GM23248 (cell line): ENCODE results near the gene NTNG2.

ENCODE experiments used
- EZH2 ChIP-seq: fragments of 200-600 bp; sonication (generic); IDR thresholded peaks from 2 replicates; pipeline ENCODE4 v1.6.1; 2018; ENCODE audit warnings: antibody characterized with exemption, mild to moderate bottlenecking; ENCODE audit not compliant: insufficient read depth, poor library complexity, severe bottlenecking
- EZH2phosphoT487 ChIP-seq: fragments of 200-600 bp; sonication (generic); IDR thresholded peaks from 2 replicates; pipeline ENCODE4 v1.6.1; 2018; ENCODE audit warnings: antibody characterized with exemption, moderate library complexity, mild to moderate bottlenecking, low read depth; ENCODE audit not compliant: insufficient read depth

DNA sequence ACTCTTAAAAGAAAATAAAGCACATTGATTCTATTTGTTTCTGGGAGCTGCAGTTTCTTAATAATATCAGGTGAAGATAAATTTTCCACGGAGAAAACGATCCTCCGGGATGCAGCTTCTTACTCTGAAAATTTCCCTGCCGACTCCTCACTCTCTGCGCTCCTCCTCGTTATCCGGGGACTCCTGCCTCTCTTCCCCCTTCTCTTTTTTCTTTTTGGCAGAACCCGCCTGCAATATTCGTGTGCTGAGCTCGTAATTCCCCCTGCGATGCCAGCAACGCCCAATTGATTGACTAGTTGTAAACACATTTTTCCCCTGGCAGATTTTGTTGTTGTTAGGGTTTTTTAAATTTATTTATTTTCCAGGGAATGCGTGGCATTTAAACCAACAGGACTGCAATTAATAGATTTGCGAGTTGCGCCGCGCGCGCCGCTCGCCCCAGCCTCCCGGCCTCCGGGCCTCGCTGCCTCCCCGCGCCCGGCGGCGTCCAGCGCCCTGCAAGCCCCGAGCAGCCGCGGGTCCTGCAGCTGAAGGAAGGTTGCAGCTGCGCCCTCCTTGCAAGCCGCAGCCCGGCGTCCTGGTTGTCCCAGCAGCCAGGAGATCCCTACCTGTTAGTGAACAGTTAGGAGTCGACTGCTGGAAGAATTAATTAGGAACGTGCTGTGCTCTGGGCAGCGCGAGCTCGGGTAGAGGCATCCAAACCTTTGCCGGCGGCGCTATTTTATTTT is 2.2 kb downstream of the NTNG2 start:
- TF ChIP-seq EZH2 = peak; percentile 91
- TF ChIP-seq EZH2phosphoT487 = no peak; the same call in none of the 2 replicates
